ENCODE data around the gene ZNF414.

The ZNF414 gene

DNA sequence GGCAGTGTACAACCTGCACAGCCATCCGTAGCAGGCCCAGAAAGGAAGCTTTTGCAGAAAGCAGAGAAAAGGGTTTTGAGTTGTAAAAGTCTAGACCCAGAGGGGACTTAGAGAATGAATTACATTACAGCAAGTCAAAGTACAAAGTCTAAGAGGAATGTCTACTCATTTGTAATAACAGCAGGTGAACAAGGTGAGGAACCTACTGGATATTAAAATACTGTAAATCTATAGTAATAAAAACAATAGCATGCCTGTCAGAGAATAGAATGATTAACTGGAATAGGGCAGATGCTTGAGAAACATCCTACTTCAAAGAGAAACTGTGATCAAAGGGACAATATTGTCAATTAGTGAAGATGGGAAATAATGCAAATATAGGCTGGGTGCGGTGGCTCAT is 18.3 kb upstream of the ZNF414 start:
- no peak for DNase-seq (ENCODE audit: low spot score)
- ChIA-PET POLR2A (ENCODE audit: low non-redundant PET) (no interaction called here), CTCF (interaction anchor here (0.6 kb wide), 1 partner anchor 81 kb away, joined by 4 read pairs; no protein-coding TSS in a partner anchor)
- TF ChIP-seq, protein P1, sequence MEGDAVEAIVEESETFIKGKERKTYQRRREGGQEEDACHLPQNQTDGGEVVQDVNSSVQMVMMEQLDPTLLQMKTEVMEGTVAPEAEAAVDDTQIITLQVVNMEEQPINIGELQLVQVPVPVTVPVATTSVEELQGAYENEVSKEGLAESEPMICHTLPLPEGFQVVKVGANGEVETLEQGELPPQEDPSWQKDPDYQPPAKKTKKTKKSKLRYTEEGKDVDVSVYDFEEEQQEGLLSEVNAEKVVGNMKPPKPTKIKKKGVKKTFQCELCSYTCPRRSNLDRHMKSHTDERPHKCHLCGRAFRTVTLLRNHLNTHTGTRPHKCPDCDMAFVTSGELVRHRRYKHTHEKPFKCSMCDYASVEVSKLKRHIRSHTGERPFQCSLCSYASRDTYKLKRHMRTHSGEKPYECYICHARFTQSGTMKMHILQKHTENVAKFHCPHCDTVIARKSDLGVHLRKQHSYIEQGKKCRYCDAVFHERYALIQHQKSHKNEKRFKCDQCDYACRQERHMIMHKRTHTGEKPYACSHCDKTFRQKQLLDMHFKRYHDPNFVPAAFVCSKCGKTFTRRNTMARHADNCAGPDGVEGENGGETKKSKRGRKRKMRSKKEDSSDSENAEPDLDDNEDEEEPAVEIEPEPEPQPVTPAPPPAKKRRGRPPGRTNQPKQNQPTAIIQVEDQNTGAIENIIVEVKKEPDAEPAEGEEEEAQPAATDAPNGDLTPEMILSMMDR (conservative IDR thresholded peaks at IDR 0.05; ENCODE audit: low read depth) = no peak
- no peak overlapping the region for H3K27ac ChIP-seq

DNA sequence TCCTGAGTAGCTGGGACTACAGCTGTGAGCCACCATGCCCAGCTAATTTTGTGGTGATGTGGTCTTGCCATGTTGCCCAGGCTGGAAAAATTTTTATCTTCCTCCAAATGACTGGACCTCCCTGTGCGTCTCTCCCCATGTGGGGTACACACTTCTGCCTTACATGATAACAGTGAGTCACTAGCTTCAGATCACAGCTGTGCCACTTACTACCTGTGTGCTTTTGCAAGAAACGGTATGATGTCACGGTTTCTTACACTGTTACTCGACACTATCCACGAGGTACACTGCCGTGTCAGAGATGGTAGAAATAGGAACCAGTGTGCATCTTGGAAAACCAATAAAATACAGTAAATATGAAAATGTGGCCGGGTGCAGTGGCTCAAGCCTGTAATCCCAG is 17.5 kb upstream of the ZNF414 start:
- TF ChIP-seq, protein P1 (conservative IDR thresholded peaks at IDR 0.05; ENCODE audit: low read depth) = no peak
- H3K27ac ChIP-seq = no peak overlapping the region
- ChIA-PET POLR2A (ENCODE audit: low non-redundant PET) (no interaction called here), CTCF (interaction anchor here (0.7 kb wide), 1 partner anchor 33 kb away, joined by 5 read pairs; no protein-coding TSS in a partner anchor)
- no peak for DNase-seq (ENCODE audit: low spot score)

DNA sequence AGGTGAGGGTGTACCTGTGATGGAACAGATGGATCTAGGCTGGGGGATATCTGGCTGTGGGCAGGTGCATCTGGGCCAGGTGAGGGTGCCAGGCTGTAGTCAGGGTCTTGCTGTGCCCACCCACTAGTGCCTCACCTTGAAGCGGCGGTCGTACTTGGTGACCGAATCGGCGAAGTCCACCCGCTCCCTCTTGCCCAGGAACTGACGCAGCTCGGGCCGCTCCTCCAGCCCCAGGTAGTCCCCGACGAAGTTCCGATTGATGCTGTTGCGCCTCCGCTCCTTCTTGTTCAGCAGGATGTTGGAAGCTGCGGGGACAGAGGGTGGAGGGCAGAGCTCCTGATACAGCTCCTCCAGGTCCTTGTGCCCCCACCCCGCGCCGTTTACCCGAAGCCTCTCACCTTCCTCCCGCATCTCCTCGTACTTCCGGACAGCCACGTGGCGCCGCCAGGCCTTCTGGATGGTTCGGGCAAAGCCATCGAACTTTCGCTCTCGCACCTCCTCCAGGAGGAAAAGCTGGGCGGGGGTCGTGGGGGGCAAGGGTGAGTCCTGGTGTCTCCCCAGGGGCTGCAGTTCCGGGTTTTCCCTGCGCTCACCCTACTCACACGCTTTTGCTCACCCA is 16.2 kb upstream of the ZNF414 start:
- ChIA-PET CTCF (no interaction called here), POLR2A (ENCODE audit: low non-redundant PET) (no interaction called here)
- DNase-seq (ENCODE audit: low spot score) = no peak
- TF ChIP-seq, protein P1 (conservative IDR thresholded peaks at IDR 0.05; ENCODE audit: low read depth) = no peak
- no peak overlapping the region for H3K27ac ChIP-seq

GRCh38 chr19:8529369-8530006 is 15.5 kb upstream of the ZNF414 start:
- ChIA-PET CTCF (no interaction called here), POLR2A (ENCODE audit: low non-redundant PET) (no interaction called here)
- no peak for DNase-seq (ENCODE audit: low spot score)
- TF ChIP-seq, protein P1 (conservative IDR thresholded peaks at IDR 0.05; ENCODE audit: low read depth) = no peak
- no peak overlapping the region for H3K27ac ChIP-seq

- DNase-seq (ENCODE audit: low spot score) = no peak
- H3K27ac ChIP-seq = no peak overlapping the region
- CTCF ChIA-PET = no interaction called here
- TF ChIP-seq, protein P1 (conservative IDR thresholded peaks at IDR 0.05; ENCODE audit: low read depth) = no peak
- POLR2A ChIA-PET (ENCODE audit: low non-redundant PET) = no interaction called here
Observed at GRCh38 chr19:8528500-8528899, 14.5 kb upstream of the ZNF414 start.

- DNase-seq (ENCODE audit: low spot score) = peak; percentile 77
- POLR2A ChIA-PET (ENCODE audit: low non-redundant PET) = no interaction called here
- CTCF ChIA-PET = interaction anchor here (1.0 kb wide), 2 partner anchors 52 to 54 kb away, joined by 3 to 4 read pairs; no protein-coding TSS in a partner anchor
- TF ChIP-seq, protein P1 (conservative IDR thresholded peaks at IDR 0.05; ENCODE audit: low read depth) = no peak
- peak overlapping the region; percentile 86 for H3K27ac ChIP-seq
Observed at GRCh38 chr19:8526345-8527091, 12.6 kb upstream of the ZNF414 start.

Measured in RWPE1 (cell line).